ENCODE results near the gene ACYP2.

- TF ChIP-seq CTCF (IDR thresholded peaks at IDR 0.05) (no peak), POLR2A (IDR thresholded peaks at IDR 0.05) (no peak)
Measured at GRCh38 chr2:54149638-54150441, 34.4 kb downstream of the ACYP2 start.
